GM21515 (cell line): Measurements from ENCODE around the gene CD38.

ENCODE experiments used
- ATAC-seq: cut with Tn5 transposase; IDR thresholded peaks from one replicate; pipeline ENCODE4 v1.9.1; 2021; ENCODE audit not compliant: unreplicated experiment

Gene CD38

DNA sequence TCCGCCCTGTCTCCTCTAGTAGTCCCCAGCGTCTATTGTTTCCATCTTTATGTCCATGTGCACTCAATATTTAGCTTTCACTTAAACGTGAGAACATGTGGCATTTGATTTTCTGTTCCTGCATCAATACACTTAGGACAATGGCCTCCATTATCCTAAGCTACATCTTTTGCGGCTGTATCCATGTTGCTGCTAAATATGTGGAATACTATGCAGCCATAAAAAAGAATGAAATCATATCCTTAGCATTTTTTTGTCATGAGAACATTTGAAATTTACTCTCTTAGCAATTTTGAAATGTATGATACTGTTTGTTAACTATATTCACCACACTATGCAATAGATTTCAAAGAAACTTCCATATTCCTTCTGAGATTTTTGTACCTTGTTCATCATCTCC is 19.8 kb upstream of the CD38 start:
- ATAC-seq, result no peak

DNA sequence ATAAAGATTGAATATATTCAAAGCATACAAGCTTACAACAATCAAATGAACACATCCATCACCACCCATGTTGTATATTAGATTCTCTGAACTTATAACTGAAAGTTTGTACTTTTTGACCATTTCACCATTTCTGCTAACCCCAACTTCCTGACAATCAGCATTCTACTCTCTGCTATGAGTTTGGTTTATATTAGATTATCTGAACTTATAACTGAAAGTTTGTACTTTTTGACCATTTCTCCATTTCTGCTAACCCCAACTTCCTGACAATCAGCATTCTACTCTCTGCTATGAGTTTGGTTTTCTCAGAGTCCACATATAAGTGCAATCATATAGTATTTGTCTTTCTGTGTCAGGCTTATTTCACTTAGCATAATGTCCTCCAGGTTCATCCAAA is 15.7 kb upstream of the CD38 start:
- peak; percentile 64 for ATAC-seq

DNA sequence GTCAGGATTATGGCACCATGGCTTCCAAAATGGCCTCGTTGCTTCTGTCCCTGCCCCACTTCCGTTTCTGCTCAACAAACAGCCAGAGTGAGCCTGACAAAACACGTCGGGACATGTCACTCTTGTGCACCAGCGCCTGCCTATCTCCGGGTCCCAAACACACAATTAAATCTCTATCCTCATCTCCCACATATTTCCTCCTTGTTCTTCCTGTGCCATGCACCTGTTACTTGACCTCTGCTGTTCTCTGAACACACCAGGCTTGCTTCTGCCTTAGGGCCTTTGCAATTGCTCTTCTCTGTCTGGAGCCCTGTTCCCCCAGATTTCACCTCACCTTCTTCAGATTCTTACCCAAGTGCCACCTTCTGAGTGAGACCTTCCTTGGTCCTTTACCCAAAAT is 12.7 kb upstream of the CD38 start:
- no peak for ATAC-seq

DNA sequence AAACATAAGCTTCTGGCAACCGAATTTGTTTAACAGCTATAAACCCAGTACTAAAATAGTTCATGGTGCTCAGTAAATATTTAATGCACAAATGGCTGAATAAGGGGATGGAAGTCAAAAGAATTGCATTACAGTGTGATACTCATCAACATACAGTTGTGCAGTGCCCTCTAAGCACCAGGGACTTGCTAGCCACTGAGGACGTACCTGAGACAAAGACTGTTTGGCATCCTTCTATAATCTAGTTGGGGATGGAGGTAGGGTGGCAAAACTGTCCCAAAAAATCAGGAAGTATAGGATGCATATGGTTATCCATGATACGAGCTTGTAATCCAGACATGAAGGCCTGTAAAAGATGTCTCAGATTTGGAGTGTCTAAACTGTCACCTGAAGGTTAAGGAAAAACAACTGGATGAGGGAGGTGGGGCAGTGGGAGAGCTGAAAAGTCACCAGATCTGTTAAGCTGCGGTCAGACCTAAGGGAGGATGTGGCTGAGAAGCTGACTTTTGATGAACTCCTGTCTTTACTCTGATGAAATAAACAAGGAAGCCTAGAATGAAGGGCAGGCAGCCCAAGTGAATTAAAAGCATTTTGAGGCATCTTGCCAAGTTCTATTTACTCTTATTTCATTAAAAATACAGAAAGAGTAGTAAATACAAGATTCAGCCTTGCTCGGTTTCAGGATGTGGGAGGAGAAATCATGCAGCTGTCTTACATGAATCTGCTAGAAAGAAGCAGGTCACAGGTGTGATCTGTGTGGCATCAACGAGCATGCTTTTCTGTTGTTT is 12.0 kb upstream of the CD38 start:
- peak; percentile 67 for ATAC-seq

DNA sequence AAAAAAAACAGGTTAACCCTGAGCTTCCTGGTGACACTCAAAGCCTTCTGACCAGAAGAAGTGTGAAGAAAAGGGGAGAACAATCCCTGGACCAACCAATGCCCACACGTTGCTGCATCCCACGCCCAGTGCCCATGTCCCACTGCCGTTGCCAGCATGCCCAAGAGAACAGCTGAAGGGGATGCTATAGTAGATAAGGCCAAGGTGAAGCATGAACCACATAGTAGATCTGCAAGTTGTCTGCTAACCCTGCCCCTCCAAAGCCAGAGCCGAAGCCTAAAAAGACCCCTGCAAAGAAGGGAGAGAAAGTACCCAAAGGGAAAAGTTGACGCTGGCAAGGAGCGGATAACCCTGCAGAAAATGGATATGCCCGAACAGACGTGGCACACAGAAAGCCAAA is 11.3 kb upstream of the CD38 start:
- ATAC-seq, result no peak

DNA sequence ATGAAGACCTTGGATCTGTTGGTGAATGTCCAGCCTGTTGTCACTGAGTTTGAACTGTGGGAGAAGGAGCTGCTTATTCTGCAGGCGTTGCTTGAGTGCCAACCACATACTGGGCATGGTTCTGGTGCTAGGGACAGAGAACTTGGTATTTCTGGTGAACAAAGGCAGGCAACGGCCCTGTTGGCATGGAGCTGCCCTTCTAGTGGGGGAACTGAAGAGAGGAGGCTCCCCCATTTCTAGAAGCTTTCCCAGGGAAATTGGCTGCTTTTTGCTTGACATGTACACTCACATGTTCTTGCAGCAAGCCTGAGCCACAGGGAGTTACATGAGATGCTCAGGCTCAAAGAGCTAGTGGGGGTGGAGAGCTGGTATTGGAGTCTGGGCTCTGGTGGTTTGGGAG is 8.9 kb upstream of the CD38 start:
- no peak for ATAC-seq

DNA sequence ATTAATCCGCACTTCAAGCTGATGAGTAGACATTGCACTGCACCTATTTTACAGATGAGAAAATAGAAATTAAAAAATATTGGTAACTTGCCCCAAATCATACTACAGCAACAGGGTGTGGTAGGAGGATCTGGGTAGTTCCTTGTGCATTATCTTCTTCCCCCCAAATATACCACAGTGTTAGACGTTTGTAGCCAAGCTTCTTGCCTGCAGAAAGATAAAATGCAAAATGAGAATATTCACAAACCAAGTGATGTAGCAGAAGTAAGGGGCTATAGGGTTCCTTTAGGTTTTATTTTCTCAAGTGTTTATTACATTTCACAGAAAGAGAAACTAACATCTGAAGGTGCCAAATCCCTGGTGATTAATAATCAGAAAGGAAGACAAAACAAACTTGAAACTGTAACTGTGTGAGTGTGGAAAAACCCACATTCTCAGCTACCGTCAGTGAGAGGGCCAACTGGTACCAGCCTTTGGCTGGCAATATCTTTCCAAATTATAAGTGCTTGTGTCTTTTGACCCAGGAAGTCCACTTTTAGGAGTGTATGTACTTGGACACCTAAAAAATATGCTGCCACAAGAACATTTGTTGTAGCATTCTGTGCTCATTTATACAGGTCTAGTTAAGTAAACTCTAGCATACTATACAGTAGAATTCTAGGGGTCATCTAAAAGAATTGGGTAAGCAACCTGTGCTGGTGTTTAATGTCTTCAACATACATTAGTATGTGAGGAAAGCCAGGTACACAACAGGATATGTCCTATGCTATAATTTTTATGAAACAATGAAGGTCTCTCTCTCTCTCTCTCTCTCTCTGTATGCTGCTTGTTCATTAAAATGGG is 6.7 kb upstream of the CD38 start:
- ATAC-seq, result peak; percentile 65

DNA sequence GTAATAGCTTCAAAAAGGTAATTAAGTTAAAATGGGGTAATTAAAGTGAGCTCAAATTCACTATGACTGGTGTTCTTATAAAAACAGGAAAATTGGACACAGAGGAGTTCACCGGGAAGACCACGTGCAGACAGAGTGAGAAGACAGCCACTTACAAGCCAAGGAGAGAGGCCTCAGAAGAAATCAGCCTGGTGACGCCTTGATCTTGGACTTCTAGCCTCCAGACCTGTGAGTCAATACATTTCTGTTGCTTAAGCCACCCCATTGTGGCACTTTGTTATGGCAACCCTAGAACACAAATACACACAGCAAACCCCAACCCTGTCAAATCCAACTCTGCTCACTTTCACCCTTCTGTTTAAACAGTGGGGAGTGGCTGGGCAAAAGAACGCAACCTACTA is 4.1 kb upstream of the CD38 start:
- ATAC-seq, result no peak

DNA sequence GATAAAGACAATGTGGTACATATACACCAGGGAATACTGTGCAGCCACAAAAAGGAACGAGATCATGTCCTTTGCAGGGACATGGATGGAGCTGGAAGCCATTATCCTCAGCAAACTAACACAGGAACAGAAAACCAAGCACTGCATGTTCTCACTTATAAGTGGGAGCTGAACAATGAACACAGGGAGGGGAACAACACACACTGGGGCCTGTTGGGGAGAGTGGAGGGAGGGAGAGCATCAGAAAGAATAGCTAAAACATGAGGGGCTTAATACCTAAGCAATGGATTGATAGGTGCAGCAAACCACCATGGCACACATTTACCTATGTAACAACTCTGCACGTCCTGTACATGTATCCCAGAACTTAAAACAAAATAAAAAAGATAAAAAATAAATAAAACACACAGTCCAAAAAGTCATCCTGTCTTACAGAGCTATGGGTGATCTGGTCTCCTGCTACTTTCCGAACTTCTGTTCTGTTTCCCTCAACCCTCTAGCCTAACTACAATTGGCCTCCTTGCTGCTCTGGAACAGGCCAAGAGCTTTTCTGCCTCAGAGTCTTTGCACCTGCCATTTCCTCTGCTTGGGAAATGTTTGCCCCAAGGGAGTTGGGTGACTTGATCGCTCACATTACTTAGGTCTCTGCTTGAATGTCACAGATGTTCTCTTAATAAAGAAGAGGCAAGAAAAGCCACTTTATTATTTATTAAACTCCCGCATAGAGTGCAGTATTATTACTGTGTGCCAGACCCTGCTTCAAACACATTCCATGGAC is 1.1 kb upstream of the CD38 start:
- ATAC-seq, result no peak

DNA sequence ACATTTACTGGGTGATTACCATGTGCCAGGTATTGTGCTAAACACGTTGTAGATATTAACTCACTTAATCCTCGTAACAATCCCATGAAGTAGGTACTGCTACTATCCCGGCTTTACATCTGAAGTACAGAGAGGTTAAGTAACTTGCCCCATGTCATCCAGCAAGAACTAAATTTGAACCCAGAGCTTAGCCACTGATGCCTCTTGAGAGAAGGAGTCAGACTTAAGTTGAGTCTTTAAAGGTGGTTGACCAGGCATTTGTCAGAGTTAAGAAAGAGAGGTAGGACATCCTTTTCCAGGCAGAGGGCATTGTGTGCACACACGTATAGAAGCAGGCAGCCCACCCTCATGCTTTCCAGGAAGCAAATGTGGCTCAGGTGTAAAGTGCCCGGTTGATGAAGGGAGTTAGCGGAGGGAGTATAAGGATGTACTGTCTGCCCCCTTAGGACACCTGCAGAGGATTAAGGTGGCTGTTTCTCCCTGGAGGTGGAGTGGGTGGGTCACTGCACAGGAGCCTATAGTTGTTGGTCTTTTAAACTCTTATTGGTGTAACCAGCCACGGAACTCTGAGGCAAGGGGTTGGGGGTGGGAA is 335 bp upstream of the CD38 start:
- no peak for ATAC-seq

DNA sequence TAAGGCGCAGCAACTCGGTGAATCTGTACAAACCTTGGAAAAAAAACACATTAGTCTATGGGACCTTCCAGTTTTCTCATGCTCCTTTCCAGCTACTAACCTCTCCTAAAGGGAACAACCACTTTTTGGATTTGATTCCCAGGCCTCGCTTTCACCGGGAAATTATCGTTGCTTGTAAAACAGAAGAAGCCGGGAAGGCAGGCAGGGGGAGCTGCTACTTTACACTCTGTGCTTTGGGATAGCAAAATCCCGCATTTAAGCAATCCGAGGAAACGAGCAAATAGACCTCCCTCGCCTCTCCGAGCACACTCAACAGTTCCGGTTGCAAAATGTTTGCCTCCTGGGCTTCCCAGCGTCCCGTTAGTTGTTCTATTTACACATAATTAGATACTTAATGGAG is 1.2 kb downstream of the CD38 start:
- no peak for ATAC-seq

DNA sequence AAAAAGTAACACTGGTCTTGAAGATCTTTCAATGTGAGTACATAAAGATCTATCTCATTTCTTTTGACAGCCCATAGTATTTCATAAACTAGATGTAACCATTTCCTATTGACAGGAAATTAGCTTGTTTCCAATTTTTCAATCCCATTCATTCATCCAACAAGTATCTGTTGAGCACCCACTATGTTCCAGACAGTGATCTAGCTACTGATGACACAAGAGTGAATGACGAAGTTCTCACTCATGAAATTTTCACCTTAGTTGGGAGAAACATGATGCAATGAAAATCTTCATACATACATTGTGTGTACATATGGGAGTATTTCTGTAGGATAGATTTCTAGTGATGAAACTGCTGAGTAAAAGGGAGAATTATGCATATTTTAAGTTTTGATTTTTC is 1.7 kb downstream of the CD38 start:
- ATAC-seq, result no peak

DNA sequence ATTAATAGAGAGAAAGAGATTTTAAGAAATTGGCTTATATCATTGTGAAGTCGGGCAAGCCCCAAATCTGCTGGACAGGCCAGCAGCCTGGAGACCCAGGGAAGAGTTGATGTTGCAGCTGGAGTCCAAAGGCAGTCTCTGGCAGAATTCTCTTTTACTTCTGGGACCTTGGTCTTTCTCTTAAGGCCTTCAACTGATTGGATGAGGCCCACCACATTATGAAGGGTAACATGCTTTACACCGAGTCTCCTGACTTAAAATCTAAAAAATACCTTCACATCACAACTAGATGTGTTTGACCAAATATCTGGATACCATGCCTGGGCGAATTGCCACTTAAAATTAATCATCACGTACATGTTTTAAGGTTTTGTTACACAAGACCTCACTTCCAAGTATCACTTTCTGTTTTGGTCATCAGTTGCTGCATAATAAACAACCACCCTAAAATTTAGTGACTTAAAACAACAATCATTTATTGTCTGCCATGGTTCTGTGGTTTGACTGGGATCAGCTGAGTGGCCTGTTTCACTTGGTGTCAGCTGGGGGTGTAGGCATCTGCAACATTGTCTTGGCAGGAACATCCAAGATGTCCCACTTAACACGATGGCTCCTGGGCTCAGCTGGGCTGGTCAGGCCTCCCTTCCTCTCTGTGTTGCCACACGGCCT is 3.4 kb downstream of the CD38 start:
- no peak for ATAC-seq

DNA sequence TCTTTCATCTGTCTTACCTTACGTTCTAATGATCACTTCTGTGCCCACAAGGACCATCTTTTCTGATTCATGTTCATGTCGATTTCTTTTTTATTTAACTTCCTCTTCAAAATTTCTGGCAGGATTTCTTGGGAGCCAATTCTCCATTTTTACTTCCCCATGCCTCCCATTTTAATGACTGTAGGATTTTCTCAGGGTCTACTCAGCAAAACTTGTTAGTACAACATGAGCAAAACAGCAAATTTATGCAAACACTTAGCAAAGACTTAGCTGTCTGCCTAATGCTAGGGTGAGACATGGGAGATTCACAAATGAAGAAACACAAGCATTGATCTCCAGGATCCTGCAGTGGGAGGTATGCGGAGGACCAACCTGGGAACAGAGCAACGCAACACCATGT is 5.5 kb downstream of the CD38 start:
- no peak for ATAC-seq

DNA sequence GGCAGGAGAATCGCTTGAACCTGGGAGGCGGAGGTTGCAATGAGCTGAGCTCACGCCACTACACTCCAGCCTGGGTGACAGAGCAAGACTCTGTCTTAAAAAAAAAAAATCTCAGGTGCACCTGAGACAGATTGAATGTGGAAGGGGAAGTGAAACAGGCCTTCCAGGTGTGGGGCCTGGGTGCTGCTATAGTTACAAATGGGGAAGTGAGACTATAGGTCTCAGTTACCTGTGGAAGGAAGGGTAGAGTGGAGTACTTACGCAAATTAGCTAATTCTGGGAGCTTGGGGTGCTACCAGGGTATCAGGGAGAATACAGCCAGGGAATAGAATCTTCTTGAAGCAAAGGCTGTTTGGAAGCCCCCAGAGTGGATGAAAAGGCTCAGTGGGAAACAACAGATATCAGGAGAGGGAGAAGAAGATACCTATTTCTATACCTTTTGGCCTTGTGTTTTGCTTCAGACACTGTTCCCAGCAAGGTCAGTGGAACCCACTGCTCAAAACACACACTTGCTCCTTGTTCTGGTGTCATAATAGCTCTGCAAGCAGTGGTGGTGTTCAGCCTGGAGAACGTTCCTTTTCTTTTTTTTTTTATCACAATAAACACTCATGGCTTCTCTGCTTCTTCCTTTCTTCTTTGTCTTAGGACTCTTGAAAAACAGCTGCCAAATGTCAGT is 7.0 kb downstream of the CD38 start:
- ATAC-seq, result peak; percentile 89

DNA sequence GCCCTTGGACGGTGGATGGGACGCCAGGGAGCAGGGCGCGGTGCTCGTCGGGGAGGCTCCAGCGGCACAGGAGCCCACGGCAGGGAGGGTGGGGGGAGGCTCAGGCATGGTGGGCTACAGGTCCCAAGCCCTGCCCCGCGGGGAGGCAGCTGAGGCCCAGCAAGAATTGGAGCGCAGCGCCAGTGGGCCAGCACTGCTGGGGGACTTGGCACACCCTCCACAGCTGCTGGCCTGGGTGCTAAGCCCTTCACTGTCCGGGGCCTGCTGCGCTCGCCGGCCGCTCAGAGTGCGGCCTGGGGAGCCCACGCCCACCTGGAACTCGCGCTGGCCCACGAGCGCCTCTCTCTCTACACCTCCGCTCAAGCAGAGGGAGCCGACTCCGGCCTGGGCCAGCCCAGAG is 8.6 kb downstream of the CD38 start:
- no peak for ATAC-seq

DNA sequence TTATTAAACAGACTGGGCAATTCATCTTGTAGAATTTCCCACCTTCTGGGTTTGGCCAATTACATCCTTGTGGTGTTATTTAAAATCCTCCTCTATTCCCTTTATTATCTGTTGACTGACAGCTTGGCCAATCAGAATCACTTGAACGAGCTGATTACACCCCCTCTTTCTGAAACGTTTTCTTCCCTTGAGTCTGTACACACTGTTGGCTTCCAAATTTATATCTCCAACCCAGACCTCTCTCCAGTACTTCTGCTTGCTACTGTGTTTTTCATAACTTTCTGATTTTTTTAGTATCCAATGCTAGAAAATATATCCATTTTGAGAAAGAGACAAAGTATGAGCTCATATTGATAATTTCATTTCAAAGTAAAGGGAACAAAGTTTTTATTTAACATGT is 14.8 kb downstream of the CD38 start:
- no peak for ATAC-seq

DNA sequence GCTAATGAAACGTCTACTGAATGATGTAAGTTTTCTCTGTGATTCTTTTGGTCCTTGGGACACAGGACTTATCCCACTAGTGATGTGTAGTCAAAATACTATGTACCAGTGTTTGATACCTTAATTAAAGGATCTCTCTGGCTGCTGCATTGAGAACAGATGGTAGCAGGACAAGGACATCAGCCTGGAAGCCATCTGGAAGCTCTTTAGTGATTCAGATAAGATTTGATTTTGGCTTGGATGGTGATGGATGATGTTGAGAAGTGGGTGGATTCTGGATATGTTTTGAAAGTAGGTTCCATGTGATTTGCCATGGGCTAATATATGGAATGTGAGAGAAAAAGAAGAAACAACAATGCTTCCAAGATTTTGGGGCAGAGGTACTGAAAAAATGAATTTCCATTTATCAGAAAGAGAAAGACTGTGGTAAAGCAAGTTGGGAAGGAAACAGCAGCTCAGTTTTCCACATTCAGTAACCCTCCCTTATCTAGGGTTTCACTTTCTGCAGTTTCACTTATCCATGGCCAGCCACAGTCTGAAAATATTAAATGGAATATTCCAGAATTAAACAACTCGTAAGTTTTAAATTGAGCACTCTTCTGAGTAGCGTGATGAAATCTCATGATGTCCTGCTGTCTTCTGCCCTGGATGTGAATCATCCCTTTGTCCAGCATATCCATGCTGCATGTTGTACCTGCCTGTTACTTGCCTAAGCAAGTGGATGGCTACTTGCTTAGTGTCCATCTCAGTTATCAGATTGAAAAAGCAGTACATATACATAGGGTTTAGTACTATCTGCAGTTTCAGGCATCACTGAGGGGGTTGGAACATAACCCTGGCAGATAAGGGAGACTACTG is 15.6 kb downstream of the CD38 start:
- no peak for ATAC-seq

DNA sequence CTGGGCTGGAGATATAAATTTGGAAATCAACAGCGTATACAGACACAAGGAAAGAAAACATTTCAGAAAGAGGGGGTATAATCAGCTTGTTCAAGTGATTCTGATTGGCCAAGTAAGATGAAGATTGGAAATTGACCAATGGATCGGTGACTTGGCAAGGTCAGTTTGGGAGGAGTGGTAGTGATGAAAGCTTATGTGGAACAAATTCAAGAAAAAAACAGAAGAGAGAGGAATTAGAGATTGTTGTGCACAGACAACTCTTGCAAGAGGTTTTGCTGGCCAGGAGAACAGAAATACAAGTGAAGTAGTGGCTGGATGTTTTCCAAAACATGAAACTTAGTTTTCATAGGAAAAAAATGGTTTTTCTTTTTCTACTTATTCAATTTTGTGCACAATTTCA is 16.3 kb downstream of the CD38 start:
- no peak for ATAC-seq
